ENCODE results near the gene MYRIP.

The MYRIP gene

DNA sequence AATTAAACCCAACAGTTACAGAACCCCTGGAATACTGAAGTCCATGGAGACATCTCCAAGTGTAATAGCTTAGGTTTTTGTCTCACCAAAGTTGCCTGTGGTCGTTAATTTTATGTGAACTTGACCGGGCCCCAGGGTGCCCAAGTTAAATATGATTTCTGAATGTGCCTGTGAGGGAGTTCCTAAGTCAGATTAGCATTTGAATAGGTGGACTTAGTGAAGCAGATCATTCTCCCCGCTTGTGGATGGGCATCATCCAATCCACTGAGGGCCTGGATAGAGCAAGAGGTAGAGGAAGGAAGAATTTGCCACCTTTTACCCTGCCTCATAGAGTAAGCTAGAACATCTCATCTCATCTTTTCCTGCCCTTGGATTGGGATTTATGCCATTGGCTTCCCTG lies 203.0 kb downstream of the MYRIP start:
- H4K8ac ChIP-seq (ENCODE audit: low read length), result no peak overlapping the region
- H3K14ac ChIP-seq (ENCODE audit: low read length in 2 of 2), result no peak overlapping the region
- H3K79me1 ChIP-seq (replicated peaks; ENCODE audit: low read length, poor library complexity, severe bottlenecking), result no peaks in the 10 kb centered on the region
- H3K9me3 ChIP-seq (ENCODE audit: control insufficient read depth, low read length), result no peaks in the 10 kb centered on the region
- no peak overlapping the region for H3K18ac ChIP-seq (ENCODE audit: low read depth in 1 of 2, low read length in 2 of 2)
- H3K23ac ChIP-seq (ENCODE audit: low read length in 2 of 2), result no peak overlapping the region
- H3K36me3 ChIP-seq (ENCODE audit: control insufficient read depth in 1 of 2, insufficient read depth in 2 of 2, low read depth in 1 of 2, low read length in 2 of 2), result no peaks in the 10 kb centered on the region
- no peak for DNase-seq
- no peak overlapping the region for H4K91ac ChIP-seq (ENCODE audit: low read length)
- H2BK120ac ChIP-seq (ENCODE audit: low read depth, low read length), result no peak overlapping the region
- peaks cover 0 to 8% of the 10 kb centered on the region in 2 experiments for H3K27me3 ChIP-seq (ENCODE audit: control insufficient read depth in 1 of 2, insufficient read depth in 1 of 2, low read length in 2 of 2)
- H2AK5ac ChIP-seq (ENCODE audit: low read length, severe bottlenecking), result no peak overlapping the region
- no peak overlapping the region for H2BK15ac ChIP-seq (ENCODE audit: low read depth, poor library complexity, severe bottlenecking)
- no peak overlapping the region for H3K4me3 ChIP-seq (ENCODE audit: insufficient read depth in 1 of 2, low read depth in 1 of 2, low read length in 2 of 2)
- H2AFZ ChIP-seq (ENCODE audit: low read depth, low read length), result no peak overlapping the region
- no peak overlapping the region for H3K4ac ChIP-seq (ENCODE audit: low read depth in 1 of 2, low read length in 2 of 2)
- no peak overlapping the region for H3K27ac ChIP-seq (ENCODE audit: low read length, poor library complexity, severe bottlenecking)
- H2BK12ac ChIP-seq (ENCODE audit: low read length in 2 of 2), result no peak overlapping the region
- H3K4me2 ChIP-seq (ENCODE audit: low read length, poor library complexity, severe bottlenecking), result no peak overlapping the region
- no peaks in the 10 kb centered on the region for H3K4me1 ChIP-seq (ENCODE audit: control insufficient read depth, insufficient read depth, low read depth, low read length)
- H3K9ac ChIP-seq (ENCODE audit: low read length), result no peak overlapping the region
- no peak overlapping the region for H2BK5ac ChIP-seq (ENCODE audit: low read depth, low read length, poor library complexity, severe bottlenecking)
- 50% methylated on average over 3 of the region's 3 CpGs for WGBS

- no peak overlapping the region for H2AK5ac ChIP-seq (ENCODE audit: low read length, severe bottlenecking)
- H3K4me3 ChIP-seq (ENCODE audit: insufficient read depth in 1 of 2, low read depth in 1 of 2, low read length in 2 of 2), result no peak overlapping the region
- H3K4ac ChIP-seq (ENCODE audit: low read depth in 1 of 2, low read length in 2 of 2), result no peak overlapping the region
- H2BK12ac ChIP-seq (ENCODE audit: low read length in 2 of 2), result no peak overlapping the region
- no peaks in the 10 kb centered on the region for H3K4me1 ChIP-seq (ENCODE audit: control insufficient read depth, insufficient read depth, low read depth, low read length)
- H2AFZ ChIP-seq (ENCODE audit: low read depth, low read length), result no peak overlapping the region
- no peaks in the 10 kb centered on the region for H3K9me3 ChIP-seq (ENCODE audit: control insufficient read depth, low read length)
- no peaks in the 10 kb centered on the region for H3K79me1 ChIP-seq (replicated peaks; ENCODE audit: low read length, poor library complexity, severe bottlenecking)
- H3K23ac ChIP-seq (ENCODE audit: low read length in 2 of 2), result no peak overlapping the region
- H3K36me3 ChIP-seq (ENCODE audit: control insufficient read depth in 1 of 2, insufficient read depth in 2 of 2, low read depth in 1 of 2, low read length in 2 of 2), result no peaks in the 10 kb centered on the region
- no peak overlapping the region for H3K27ac ChIP-seq (ENCODE audit: low read length, poor library complexity, severe bottlenecking)
- DNase-seq, result no peak
- H4K91ac ChIP-seq (ENCODE audit: low read length), result no peak overlapping the region
- no peak overlapping the region for H4K8ac ChIP-seq (ENCODE audit: low read length)
- no peak overlapping the region for H2BK120ac ChIP-seq (ENCODE audit: low read depth, low read length)
- no peak overlapping the region for H3K9ac ChIP-seq (ENCODE audit: low read length)
- H2BK15ac ChIP-seq (ENCODE audit: low read depth, poor library complexity, severe bottlenecking), result no peak overlapping the region
- peaks cover 0 to 6% of the 10 kb centered on the region in 2 experiments for H3K27me3 ChIP-seq (ENCODE audit: control insufficient read depth in 1 of 2, insufficient read depth in 1 of 2, low read length in 2 of 2)
- H2BK5ac ChIP-seq (ENCODE audit: low read depth, low read length, poor library complexity, severe bottlenecking), result no peak overlapping the region
- no peak overlapping the region for H3K4me2 ChIP-seq (ENCODE audit: low read length, poor library complexity, severe bottlenecking)
- 74% methylated on average over 3 of the region's 3 CpGs for WGBS
- H3K14ac ChIP-seq (ENCODE audit: low read length in 2 of 2), result no peak overlapping the region
- no peak overlapping the region for H3K18ac ChIP-seq (ENCODE audit: low read depth in 1 of 2, low read length in 2 of 2)
Measured at GRCh38 chr3:40016391-40016790, 207.0 kb downstream of the MYRIP start.

DNA sequence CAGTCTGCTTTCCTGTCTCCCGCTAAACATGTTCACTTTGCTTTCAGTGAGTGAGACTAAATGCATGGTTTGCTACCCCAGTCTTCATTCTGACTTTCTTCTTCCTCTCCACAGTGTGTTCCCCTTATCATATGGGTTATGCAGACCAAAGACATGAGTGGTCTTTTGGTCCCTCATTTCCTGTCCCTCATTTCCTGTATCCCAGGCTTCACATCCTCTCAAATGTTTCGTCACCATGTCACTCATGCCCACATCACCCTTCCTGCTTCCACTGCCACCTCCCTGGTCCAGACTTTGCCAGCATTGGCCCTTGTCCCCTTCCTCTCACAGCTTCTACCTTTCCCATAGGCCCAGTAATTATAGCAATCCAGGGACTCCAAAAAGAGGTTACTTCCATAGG lies 209.0 kb downstream of the MYRIP start:
- Histone ChIP-seq H3K18ac (ENCODE audit: low read depth in 1 of 2, low read length in 2 of 2) (no peak overlapping the region), H3K4me2 (ENCODE audit: low read length, poor library complexity, severe bottlenecking) (no peak overlapping the region), H3K4me3 (ENCODE audit: insufficient read depth in 1 of 2, low read depth in 1 of 2, low read length in 2 of 2) (no peak overlapping the region), H2BK15ac (ENCODE audit: low read depth, poor library complexity, severe bottlenecking) (no peak overlapping the region), H3K4ac (ENCODE audit: low read depth in 1 of 2, low read length in 2 of 2) (no peak overlapping the region), H3K36me3 (ENCODE audit: control insufficient read depth in 1 of 2, insufficient read depth in 2 of 2, low read depth in 1 of 2, low read length in 2 of 2) (no peaks in the 10 kb centered on the region), H2AK5ac (ENCODE audit: low read length, severe bottlenecking) (no peak overlapping the region), H3K14ac (ENCODE audit: low read length in 2 of 2) (no peak overlapping the region), H2AFZ (ENCODE audit: low read depth, low read length) (no peak overlapping the region), H3K79me1 (replicated peaks; ENCODE audit: low read length, poor library complexity, severe bottlenecking) (no peaks in the 10 kb centered on the region), H2BK12ac (ENCODE audit: low read length in 2 of 2) (no peak overlapping the region), H3K9ac (ENCODE audit: low read length) (no peak overlapping the region), H3K9me3 (ENCODE audit: control insufficient read depth, low read length) (no peaks in the 10 kb centered on the region), H2BK120ac (ENCODE audit: low read depth, low read length) (no peak overlapping the region), H3K27ac (ENCODE audit: low read length, poor library complexity, severe bottlenecking) (no peak overlapping the region), H2BK5ac (ENCODE audit: low read depth, low read length, poor library complexity, severe bottlenecking) (no peak overlapping the region), H3K27me3 (ENCODE audit: control insufficient read depth in 1 of 2, insufficient read depth in 1 of 2, low read length in 2 of 2) (peaks cover 0 to 2% of the 10 kb centered on the region in 2 experiments), H3K23ac (ENCODE audit: low read length in 2 of 2) (no peak overlapping the region), H4K8ac (ENCODE audit: low read length) (no peak overlapping the region), H4K91ac (ENCODE audit: low read length) (no peak overlapping the region), H3K4me1 (ENCODE audit: control insufficient read depth, insufficient read depth, low read depth, low read length) (no peaks in the 10 kb centered on the region)
- 54% methylated on average over 2 of the region's 2 CpGs for WGBS
- no peak for DNase-seq

DNA sequence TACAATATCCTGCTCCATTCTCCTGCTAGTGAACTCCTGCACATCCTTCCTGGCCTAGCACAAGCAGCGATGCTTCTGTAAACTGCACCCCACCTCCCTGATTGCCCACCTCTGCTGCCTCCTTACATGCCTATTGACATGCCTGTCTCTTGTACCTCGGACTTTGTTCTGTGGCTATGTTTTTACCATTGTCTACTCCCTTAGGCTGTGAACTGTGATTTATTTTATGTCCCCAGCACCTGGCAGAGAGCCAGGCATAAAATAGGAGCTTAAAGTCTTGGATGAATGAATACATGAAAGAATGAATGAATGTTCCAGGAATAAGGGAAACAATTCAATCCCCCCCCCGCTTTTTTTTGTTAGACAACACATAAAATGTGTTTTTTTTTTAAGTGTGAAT lies 210.0 kb downstream of the MYRIP start:
- 63% methylated on average over 2 of the region's 3 CpGs for WGBS
- Histone ChIP-seq H3K27me3 (ENCODE audit: control insufficient read depth in 1 of 2, insufficient read depth in 1 of 2, low read length in 2 of 2) (no peaks in the 10 kb centered on the region), H4K8ac (ENCODE audit: low read length) (no peak overlapping the region), H2BK12ac (ENCODE audit: low read length in 2 of 2) (no peak overlapping the region), H3K18ac (ENCODE audit: low read depth in 1 of 2, low read length in 2 of 2) (no peak overlapping the region), H3K36me3 (ENCODE audit: control insufficient read depth in 1 of 2, insufficient read depth in 2 of 2, low read depth in 1 of 2, low read length in 2 of 2) (no peaks in the 10 kb centered on the region), H3K4me2 (ENCODE audit: low read length, poor library complexity, severe bottlenecking) (no peak overlapping the region), H2AFZ (ENCODE audit: low read depth, low read length) (no peak overlapping the region), H2BK15ac (ENCODE audit: low read depth, poor library complexity, severe bottlenecking) (no peak overlapping the region), H3K9me3 (ENCODE audit: control insufficient read depth, low read length) (peaks cover 6% of the 10 kb centered on the region), H3K4me1 (ENCODE audit: control insufficient read depth, insufficient read depth, low read depth, low read length) (no peaks in the 10 kb centered on the region), H3K4ac (ENCODE audit: low read depth in 1 of 2, low read length in 2 of 2) (no peak overlapping the region), H2AK5ac (ENCODE audit: low read length, severe bottlenecking) (no peak overlapping the region), H2BK5ac (ENCODE audit: low read depth, low read length, poor library complexity, severe bottlenecking) (no peak overlapping the region), H3K23ac (ENCODE audit: low read length in 2 of 2) (no peak overlapping the region), H3K14ac (ENCODE audit: low read length in 2 of 2) (no peak overlapping the region), H3K4me3 (ENCODE audit: insufficient read depth in 1 of 2, low read depth in 1 of 2, low read length in 2 of 2) (no peak overlapping the region), H3K79me1 (replicated peaks; ENCODE audit: low read length, poor library complexity, severe bottlenecking) (no peaks in the 10 kb centered on the region), H2BK120ac (ENCODE audit: low read depth, low read length) (no peak overlapping the region), H3K9ac (ENCODE audit: low read length) (no peak overlapping the region), H3K27ac (ENCODE audit: low read length, poor library complexity, severe bottlenecking) (no peak overlapping the region), H4K91ac (ENCODE audit: low read length) (no peak overlapping the region)
- no peak for DNase-seq
